GM18498 (cell line): ENCODE measurements around the gene PNPLA5.

Experiments
- ATAC-seq: cut with Tn5 transposase; IDR thresholded peaks from one replicate; pipeline ENCODE4 v1.9.1; 2021; ENCODE audit warnings: mild to moderate bottlenecking, moderate library complexity; ENCODE audit not compliant: unreplicated experiment

Gene PNPLA5

GRCh38 chr22:43855431-43855830 is 36.4 kb downstream of the PNPLA5 start:
- no peak for ATAC-seq

- ATAC-seq = no peak
Measured at GRCh38 chr22:43854786-43855271, 37.0 kb downstream of the PNPLA5 start.

- ATAC-seq = no peak
Measured at GRCh38 chr22:43854121-43854785, 37.6 kb downstream of the PNPLA5 start.

- no peak for ATAC-seq
Measured at GRCh38 chr22:43853328-43853931, 38.4 kb downstream of the PNPLA5 start.

- ATAC-seq = no peak
Measured at GRCh38 chr22:43852573-43853327, 39.1 kb downstream of the PNPLA5 start.

- no peak for ATAC-seq
Measured at GRCh38 chr22:43851979-43852307, 39.9 kb downstream of the PNPLA5 start.

GRCh38 chr22:43851058-43851978 is 40.5 kb downstream of the PNPLA5 start:
- ATAC-seq = no peak

GRCh38 chr22:43850529-43850928 is 41.3 kb downstream of the PNPLA5 start:
- no peak for ATAC-seq

- no peak for ATAC-seq
Measured at GRCh38 chr22:43849731-43850130, 42.1 kb downstream of the PNPLA5 start.

GRCh38 chr22:43848366-43849171 is 43.2 kb downstream of the PNPLA5 start:
- no peak for ATAC-seq

- ATAC-seq = no peak
Measured at GRCh38 chr22:43847376-43848289, 44.2 kb downstream of the PNPLA5 start.

- ATAC-seq = no peak
Measured at GRCh38 chr22:43846966-43847365, 44.8 kb downstream of the PNPLA5 start.

- no peak for ATAC-seq
Measured at GRCh38 chr22:43845981-43846380, 45.8 kb downstream of the PNPLA5 start.

GRCh38 chr22:43844560-43845545 is 47.0 kb downstream of the PNPLA5 start:
- ATAC-seq = no peak

GRCh38 chr22:43843783-43844530 is 47.9 kb downstream of the PNPLA5 start:
- ATAC-seq = no peak

GRCh38 chr22:43841742-43842141 is 50.1 kb downstream of the PNPLA5 start:
- no peak for ATAC-seq

- ATAC-seq = no peak
Measured at GRCh38 chr22:43840851-43841250, 51.0 kb downstream of the PNPLA5 start.
